NOMO-1 treated with dmso at 0.1 percent for 144 hours (cell line): Measurements from ENCODE around the gene PRPH.
A peak's percentile ranks its signal among the peaks of the same experiment; 100 is the strongest.
"Not testable (repeated sequence)": the region's sequence is repeated elsewhere in the genome, so short reads cannot be mapped to it uniquely, and the experiment has no call there.

Experiments used
- DNase-seq: peaks from one replicate; lab custom pipeline; 2025; ENCODE audit not compliant: unreplicated experiment; lab: John Stamatoyannopoulos, UW

PRPH gene

DNA sequence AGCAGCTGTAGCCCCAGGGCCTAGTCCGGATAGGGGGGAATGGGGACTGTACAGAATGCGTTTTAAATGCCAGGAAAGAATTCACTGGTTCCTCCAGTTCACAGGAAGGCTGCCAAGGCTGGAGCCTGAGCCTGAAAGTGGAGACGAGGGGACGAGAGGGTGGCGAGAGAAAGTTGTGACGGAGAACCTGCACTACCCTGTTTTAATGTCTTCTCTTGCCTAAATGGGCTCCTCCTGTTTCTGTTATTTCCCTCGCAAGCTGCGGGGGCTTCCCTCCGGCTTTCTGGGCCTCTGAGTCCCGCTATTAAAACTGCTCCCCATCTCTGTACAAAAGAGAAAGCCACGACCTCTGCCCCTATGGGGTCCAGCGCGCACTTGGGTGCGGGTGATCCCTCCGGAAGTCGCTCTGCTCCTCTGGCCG, 37.5 kb downstream of the PRPH start:
- no peak for DNase-seq

- no peak for DNase-seq
These were observed 38.0 kb downstream of the PRPH start for GRCh38 chr12:49332891-49333371.

DNA sequence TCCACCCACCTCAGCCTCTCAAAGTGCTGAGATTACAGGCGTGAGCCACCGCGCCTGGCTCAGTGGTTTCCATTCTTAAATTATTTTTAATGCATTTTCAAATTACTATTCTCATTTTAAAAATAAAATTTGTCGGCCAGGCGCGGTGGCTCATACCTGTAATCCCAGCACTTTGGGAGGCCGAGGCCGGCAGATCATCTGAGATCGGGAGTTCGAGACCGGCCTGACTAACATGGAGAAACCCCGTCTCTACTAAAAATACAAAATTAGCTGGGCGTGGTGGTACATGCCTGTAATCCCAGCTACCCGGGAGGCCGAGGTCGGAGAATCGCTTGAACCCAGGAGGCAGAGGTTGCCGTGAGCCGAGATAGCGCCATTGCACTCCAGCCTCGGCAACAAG, 38.8 kb downstream of the PRPH start:
- DNase-seq: not testable (repeated sequence)

- DNase-seq: no peak
These were observed 39.3 kb downstream of the PRPH start for GRCh38 chr12:49334226-49334625.

- DNase-seq: no peak
These were observed 39.7 kb downstream of the PRPH start for GRCh38 chr12:49334681-49335080.

DNA sequence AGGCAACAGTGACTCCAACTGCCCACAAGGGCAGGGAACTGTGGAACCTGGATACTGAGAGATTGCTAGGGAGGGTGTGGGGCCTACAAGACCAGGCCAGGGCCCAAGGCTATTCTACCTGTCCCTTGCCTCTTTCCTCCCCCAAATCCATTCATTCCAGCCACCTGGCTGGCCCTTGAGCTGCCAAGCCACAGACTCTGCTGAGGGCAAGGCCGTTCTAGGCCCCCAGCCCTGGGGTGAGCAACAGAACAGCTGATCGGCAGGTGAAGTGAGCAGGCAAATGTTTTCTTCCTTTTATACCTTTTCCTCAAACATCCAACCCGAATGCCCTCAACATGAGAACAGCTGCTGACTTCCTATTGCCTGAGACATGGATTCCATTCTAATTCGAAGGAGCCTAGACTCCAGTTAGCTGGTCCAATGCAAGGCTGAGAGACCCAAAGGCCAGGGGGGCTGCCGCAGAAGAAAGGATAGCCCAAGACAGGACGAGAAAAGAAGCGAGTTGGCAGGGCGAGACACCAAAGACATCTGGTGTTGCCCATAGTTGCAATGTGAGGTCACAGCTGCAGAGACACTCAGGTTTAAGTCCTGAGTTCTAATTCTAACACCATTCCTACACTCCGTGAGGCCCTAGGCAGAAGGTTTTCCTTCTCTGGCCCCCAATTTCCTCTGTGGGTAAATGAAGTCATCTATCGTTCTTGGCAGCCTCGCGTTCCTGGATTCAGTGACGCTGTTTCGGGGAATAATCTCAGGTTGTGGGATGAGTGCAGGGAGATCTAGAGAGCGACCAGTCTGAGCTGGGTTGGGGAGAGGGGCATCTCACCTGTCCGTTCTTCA, 40.4 kb downstream of the PRPH start:
- no peak for DNase-seq

DNA sequence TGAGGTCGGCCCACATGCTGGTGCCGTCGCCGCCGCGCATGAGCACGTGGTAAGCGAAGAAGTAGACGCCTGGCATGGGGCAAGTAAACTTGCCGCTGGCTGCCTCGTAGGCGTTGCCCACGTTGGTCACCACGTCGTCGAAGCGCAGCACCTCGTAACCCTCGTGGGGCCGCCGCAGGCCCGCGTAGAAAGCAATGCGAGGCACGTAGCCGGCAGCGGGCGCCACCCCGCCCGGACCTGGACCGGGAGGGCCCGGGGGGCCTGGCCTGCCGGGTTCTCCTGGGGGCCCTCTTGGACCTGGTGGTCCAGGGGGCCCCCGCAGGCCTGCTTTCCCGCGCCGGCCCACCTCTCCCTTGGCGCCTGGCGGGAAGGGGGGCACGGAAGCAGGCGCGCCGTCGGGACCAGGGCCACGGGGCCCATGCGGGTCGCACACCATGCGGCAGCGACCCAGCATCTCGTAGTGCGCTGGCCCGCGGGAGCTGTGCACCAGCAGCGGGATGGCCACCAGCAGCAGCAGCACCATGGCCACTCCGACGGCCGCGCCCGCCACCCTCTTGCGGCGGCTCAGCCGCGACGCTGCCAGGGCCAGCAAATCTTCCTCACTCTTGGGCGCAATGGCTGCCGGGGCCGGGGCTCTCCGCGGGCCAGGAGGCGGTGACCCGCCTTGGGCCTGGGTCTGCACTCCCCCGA, 41.2 kb downstream of the PRPH start:
- DNase-seq: no peak

- DNase-seq: peak; percentile 85
These were observed 42.0 kb downstream of the PRPH start, which contains the start of gene C1QL4 for GRCh38 chr12:49336645-49337584. TSS of gene C1QL4 (minus strand) at chr12:49337188. CDS start at chr12:49336477, 711 bp downstream.

- DNase-seq: no peak
These were observed 44.0 kb downstream of the PRPH start for GRCh38 chr12:49338830-49339463.

DNA sequence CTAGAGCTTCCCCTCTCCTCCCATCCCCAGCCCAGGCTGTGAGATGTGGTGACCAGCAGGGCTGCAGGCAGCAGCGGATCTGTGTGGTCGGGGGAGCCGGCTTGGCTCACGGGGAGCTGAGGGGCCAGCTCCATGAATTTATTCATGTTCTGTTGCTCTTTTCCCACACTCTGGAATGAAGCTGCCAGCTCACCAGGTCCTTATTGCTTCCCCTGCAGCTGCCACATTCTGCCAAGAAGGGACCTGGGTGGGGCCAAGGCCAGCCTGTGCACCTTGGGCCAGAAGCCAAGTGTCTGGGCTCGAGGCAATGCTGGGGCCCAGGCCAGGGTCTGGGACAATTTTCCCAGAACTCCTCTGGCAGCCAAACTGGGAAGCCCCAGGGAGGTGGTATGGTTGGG, 44.5 kb downstream of the PRPH start:
- no peak for DNase-seq

GRCh38 chr12:49340095-49340870, 45.3 kb downstream of the PRPH start:
- DNase-seq: no peak

GRCh38 chr12:49340971-49341776, 46.2 kb downstream of the PRPH start:
- DNase-seq: no peak

- DNase-seq: no peak
These were observed 46.8 kb downstream of the PRPH start for GRCh38 chr12:49341777-49342065.

GRCh38 chr12:49342066-49342913, 47.3 kb downstream of the PRPH start:
- peak; percentile 84 for DNase-seq

- no peak for DNase-seq
These were observed 48.2 kb downstream of the PRPH start for GRCh38 chr12:49342914-49343731.

DNA sequence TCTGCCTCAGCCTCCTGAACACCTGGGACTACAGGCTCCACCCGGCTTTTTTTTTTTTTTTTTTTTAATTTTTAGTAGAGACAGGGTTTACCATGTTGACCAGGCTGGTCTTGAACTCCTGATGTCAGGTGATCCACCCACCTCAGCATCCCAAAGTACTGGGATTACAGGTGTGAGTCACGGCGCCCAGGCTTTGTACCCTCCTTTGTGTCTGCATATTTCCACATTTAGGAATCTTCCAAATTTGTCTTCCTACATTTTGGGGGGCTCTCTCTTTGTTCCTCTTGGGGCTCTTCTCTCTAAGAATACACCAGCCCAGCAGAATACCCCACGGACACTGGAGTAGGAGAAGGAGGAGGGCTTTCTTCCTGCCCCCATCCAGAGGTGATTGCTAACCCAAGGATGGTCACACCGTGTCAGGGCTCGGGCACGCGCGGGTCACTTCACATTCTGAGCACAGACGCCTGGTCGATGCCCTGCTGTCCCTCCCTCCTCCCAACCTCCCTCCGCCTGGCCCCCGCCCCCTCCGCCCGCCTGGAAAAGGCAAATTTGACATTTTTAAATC, 49.6 kb downstream of the PRPH start:
- DNase-seq: no peak
